GM18951 (cell line): ENCODE data around the gene ARHGAP28.
"Not testable (repeated sequence)": the region's sequence is repeated elsewhere in the genome, so short reads cannot be mapped to it uniquely, and the experiment has no call there.

ENCODE experiments used
- POLR2A ChIP-seq: IDR thresholded peaks from 4 replicates; pipeline ENCODE4 v1.6.1; 2011; ENCODE audit warnings: mild to moderate bottlenecking; ENCODE audit not compliant: insufficient read length, insufficient read depth; ENCODE audit errors: extremely low read depth
- in situ Hi-C: fragments of 300-500 bp; cut with MboI; formaldehyde crosslinking; loops from one replicate; pipeline ENCODE4 v1.12.0; 2022; ENCODE audit warnings: low sequenced_read_pairs, mixed read lengths, inconsistent platforms; ENCODE audit not compliant: unreplicated experiment

The ARHGAP28 gene

GRCh38 chr18:6920099-6920955 is 190.8 kb downstream of the ARHGAP28 start:
- in situ Hi-C loops = no loop called here
- TF ChIP-seq POLR2A = no peak

DNA sequence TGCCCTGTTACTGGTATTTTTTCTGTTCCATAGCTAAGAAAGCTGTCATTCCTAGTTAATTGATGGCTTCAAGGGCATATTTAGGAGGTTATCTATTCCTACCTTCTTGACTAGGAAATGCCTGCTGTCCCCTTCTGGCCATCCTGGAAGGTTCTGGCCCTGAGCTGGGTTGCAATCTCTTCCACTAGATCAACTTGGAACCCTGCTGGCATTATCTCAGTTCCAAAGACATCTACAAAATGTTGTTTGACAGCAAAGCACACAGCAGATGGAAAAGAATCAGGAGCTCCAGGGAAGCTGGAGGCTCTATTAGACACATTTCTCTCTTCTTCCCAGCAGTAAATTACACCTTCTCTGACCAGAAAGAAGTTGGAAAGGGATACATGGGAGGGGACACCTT is 192.1 kb downstream of the ARHGAP28 start:
- no peak for TF ChIP-seq POLR2A
- in situ Hi-C loops = no loop called here

DNA sequence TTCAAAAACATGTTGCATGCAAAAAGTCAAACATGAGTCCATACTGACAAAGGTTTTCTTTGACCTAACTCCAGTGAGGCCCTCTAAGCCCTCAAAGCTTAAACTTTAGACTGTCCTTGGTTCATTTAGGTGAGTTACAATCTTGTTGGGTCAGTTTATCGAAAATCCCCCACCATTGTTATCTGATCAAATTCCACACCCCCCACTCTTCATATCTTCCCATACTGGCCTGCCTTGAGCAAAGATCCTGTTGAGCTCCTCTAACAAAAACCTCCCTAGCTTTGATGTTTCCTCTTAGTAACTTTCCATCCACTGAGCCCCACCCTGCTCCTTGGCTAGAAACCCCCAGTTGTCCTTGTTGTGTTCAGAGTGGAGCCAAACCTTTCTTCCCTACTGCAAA is 193.7 kb downstream of the ARHGAP28 start:
- no peak for TF ChIP-seq POLR2A
- in situ Hi-C loops = no loop called here

DNA sequence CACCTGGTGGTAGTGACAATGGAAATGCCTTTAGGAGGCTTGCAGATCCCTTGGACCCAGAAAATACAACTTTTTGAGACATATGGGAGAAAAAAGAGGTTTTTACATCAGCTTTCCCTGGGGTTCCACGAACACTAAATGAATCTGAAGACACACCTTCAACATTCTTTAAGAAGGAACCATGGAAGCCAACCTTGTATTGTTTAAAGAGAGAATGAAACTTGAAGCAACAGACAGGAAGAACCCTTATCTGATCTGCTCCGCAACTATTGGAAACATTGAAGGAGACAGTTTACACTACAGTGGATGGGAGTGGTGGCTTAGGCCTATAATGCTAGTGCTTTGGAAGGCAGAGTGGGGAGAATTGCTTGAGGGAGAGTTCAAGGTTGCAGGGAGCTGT is 197.6 kb downstream of the ARHGAP28 start:
- in situ Hi-C loops = no loop called here
- TF ChIP-seq POLR2A = no peak

DNA sequence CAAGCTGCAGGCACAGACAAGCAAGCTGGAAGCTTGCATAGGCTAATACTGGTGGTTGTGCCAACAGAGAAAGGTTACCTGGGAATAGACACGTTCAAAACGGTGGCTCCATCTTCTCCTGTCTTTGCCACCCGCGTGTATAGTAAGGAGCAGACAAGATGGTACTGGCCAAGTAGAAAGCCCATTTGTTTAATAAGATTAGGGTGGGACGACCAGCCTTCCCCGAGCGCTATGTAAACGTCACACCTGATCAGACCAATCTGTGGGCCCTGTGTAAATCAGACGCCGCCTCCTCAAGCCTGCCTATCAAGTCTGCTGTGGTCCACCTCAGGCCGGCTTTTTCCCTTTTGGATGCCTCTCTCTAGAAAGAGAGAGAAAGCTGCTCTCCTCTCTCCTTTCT is 198.8 kb downstream of the ARHGAP28 start:
- in situ Hi-C loops = no loop called here
- TF ChIP-seq POLR2A = no peak

DNA sequence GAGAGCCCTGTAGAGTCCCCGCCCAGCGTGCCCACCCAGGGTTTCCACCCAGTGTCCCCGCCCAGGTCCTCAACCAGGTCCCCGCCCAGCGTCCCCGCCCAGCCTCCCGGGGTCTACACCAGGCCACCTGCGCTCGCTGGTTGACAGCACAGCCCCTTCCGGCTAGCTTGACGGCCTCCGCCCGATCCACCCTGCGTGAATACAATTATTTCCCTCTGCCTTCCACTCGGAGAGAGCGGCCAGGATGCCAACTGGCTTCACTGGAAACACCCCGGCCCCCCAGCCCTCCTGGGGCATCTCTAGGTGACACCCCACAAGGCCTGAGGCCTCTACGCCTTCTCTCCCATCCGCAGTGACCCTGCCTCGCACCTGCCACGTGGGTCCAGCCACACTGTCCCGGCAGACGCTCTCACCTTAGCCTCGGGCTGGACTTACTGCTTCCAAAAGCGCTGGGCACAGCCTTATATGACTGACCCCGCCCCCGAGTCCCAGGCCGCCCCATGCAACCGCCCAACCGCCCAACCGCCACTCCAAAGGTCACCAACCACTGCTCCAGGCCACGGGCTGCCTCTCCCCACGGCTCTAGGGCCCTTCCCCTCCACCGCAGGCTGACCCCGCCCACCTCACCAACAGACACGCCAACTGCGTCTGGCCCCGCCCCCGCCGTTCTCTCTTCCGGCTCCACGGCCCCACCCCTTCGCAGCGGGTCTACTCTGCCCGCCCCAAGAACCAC is 200.0 kb downstream of the ARHGAP28 start:
- no peak for TF ChIP-seq POLR2A
- in situ Hi-C loops = no loop called here

DNA sequence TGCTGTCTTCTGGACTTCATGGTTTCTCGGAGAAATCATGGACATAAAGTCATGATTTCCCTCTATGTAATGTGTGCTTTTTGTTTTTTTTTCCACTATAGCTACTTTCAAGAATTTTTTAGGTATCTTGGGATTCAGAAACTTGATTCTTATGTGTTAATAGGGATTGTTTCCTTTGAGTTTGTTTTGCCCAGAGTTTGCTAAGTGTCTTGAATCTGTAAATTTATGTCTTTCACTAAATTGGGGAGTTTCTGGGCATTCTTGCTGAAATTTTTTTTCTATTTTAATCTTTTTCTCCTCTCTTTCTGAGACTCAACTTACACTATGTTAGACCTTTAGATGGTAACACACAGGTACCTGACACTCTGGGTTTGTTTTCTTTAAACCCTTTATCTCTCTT is 205.3 kb downstream of the ARHGAP28 start:
- TF ChIP-seq POLR2A = no peak
- in situ Hi-C loops = no loop called here

DNA sequence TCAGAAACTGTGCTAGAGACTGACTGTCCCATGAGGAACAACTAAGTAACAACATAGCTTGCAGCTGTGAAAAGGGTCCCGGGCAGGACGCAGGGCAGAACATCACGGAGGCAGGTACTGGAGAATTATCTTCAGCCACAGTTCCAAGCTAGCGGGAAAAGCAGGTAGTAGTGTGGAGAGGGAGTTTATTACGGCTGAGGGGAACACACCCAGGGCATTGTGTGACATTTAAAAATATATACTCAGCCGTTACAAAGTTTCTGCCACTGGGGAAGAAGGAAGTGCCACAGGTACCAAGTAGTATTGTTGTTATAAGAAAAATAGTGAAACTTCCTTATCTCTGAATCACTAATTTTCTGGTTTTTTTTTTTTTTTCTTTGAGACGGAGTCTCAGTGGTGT is 208.5 kb downstream of the ARHGAP28 start:
- in situ Hi-C loops = no loop called here

GRCh38 chr18:6938403-6938802 is 208.9 kb downstream of the ARHGAP28 start:
- in situ Hi-C loops = not testable (repeated sequence)

More for the DNA sequence above, 208.5 kb downstream of the ARHGAP28 start:
- no peak for TF ChIP-seq POLR2A

DNA sequence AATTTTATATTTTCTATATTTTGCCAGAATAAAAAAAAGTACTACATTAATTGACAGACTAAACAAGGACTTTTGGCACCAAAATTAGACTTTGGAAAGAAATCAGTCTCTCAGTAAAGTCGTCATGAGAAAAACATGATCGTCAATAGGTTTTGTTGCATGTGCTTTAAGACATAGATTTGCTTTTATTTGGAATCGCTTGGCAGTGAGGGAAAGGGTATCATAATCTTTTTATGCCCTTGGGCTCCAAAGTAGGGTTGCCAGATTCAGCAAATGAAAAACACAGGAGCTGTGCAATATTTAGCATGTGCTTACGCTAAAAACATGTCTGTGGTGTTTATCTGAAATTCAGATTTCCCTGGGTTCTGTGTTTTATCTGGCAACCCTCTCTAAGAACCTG is 210.5 kb downstream of the ARHGAP28 start:
- in situ Hi-C loops = no loop called here
- TF ChIP-seq POLR2A = no peak

GRCh38 chr18:6940451-6940850 is 210.9 kb downstream of the ARHGAP28 start:
- in situ Hi-C loops = no loop called here
- TF ChIP-seq POLR2A = no peak

- in situ Hi-C loops = no loop called here
- no peak for TF ChIP-seq POLR2A
Observed at GRCh38 chr18:6941996-6942395, 212.5 kb downstream of the ARHGAP28 start.

- in situ Hi-C loops = no loop called here
Observed at GRCh38 chr18:6942742-6943141, 213.2 kb downstream of the ARHGAP28 start.

DNA sequence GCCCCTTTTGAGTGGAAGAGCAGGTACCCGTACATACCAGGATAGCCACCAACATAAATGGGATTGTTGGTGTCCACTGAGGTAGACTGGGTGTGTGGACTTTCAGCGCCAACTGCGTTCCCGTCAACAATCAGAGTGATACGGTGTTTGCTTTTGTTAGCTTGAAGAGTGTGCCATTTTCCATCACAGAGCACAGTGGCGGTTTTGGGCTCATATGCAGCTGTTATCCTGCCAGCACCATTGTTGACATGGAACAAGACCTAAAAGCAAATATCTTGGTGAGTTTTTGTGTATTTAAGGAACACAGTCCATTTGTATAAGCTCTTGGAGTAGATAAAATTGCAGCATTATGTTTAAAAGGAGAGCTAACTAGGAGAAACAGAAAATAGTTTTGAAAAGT is 213.6 kb downstream of the ARHGAP28 start:
- TF ChIP-seq POLR2A = no peak
- in situ Hi-C loops = no loop called here

More at GRCh38 chr18:6942742-6943141, 213.2 kb downstream of the ARHGAP28 start:
- TF ChIP-seq POLR2A = no peak

DNA sequence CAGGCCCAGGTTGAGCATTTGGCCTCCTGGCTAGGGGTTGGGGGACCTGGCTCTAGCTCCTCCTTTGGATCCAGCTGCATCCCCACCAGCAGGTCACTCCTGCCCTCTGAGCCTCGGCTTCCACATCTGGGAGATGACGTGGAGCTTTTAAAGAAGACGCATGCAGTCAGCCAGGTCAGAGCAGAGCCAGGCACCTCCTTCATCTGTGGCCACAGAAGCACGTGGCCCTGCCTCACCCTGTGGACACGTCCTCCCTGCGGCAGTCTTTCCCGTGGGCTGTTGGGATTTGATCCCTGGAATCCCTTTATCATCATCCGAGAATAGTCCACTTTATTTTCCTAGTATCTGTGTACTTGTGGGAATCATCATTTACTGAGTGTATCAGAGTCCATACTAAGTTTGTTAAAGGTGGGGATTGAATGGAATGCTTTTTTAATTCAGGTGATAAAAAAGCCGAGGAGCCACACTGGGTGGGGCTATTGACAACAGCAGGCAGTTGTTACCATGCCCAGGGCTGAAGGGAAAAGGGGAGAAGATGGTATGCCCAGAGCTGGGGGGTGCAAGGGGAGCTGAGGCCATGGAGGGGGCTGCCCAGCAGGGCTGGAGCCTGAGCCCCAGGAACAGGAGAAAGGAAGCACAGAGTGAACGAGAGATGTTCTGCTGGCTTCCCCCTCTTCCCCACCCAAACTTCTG is 218.0 kb downstream of the ARHGAP28 start:
- no peak for TF ChIP-seq POLR2A

More for the DNA sequence above, 218.0 kb downstream of the ARHGAP28 start:
- in situ Hi-C loops = no loop called here
